H9 (cell line): ENCODE measurements around the gene TTLL1. TPM values are rescaled to one million over a fixed set of nuclear protein-coding genes. Genes with fewer than 3 reads are reported as not detected.

Source experiments
- DNase-seq: peaks from one replicate; pipeline ENCODE4 v3.0.0-alpha.2; 2017
- H2AFZ ChIP-seq: one replicate; pipeline ENCODE4 v1.6.1; 2013; ENCODE audit warnings: mild to moderate bottlenecking, low read length, control low read depth, moderate library complexity
- H2AK5ac ChIP-seq: 2 replicates; pipeline ENCODE4 v1.6.1; 2013; ENCODE audit warnings: low read length, control low read depth, mixed read lengths; ENCODE audit not compliant: insufficient read length
- H2BK120ac ChIP-seq: one replicate; pipeline ENCODE4 v1.6.1; 2013; ENCODE audit warnings: low read depth, mild to moderate bottlenecking, low read length, control low read depth, inconsistent platforms; ENCODE audit not compliant: poor library complexity, severe bottlenecking
- H2BK12ac ChIP-seq: 2 replicates; pipeline ENCODE4 v1.6.1; 2013; ENCODE audit warnings: low read length, control low read depth, mixed read lengths, low read depth; ENCODE audit not compliant: insufficient read length
- H2BK15ac ChIP-seq: 2 replicates; pipeline ENCODE4 v1.6.1; 2013; ENCODE audit warnings: low read depth, low read length, control low read depth
- H2BK20ac ChIP-seq: one replicate; pipeline ENCODE4 v1.6.1; 2013; ENCODE audit warnings: low read depth, mild to moderate bottlenecking, low read length, control low read depth, inconsistent platforms; ENCODE audit not compliant: poor library complexity, severe bottlenecking
- H2BK5ac ChIP-seq: 2 replicates; pipeline ENCODE4 v1.6.1; 2013; ENCODE audit warnings: low read length, control low read depth, mixed read lengths; ENCODE audit not compliant: insufficient read length
- H3K14ac ChIP-seq: 2 replicates; pipeline ENCODE4 v1.6.1; 2013; ENCODE audit warnings: low read length, control low read depth; ENCODE audit not compliant: insufficient read depth
- H3K18ac ChIP-seq: 2 replicates; pipeline ENCODE4 v1.6.1; 2013; ENCODE audit warnings: low read depth, mild to moderate bottlenecking, mixed read lengths, low read length, control low read depth; ENCODE audit not compliant: insufficient read length
- H3K23ac ChIP-seq: 2 replicates; pipeline ENCODE4 v1.6.1; 2013; ENCODE audit warnings: low read length, control low read depth, mixed read lengths, low read depth; ENCODE audit not compliant: insufficient read length
- H3K23me2 ChIP-seq: 2 replicates; pipeline ENCODE4 v1.6.1; 2013; ENCODE audit warnings: low read depth, mild to moderate bottlenecking, mixed read lengths, low read length, control low read depth; ENCODE audit not compliant: insufficient read length, poor library complexity, severe bottlenecking
- H3K27ac ChIP-seq: 2 replicates; pipeline ENCODE4 v1.5.1; 2013; ENCODE audit warnings: low read length, control low read depth, mixed read lengths, low read depth; ENCODE audit not compliant: insufficient read length
- H3K27me3 ChIP-seq: 2 replicates; pipeline ENCODE4 v1.6.1; 2013; ENCODE audit warnings: low read length, control low read depth, inconsistent platforms; ENCODE audit not compliant: insufficient read depth
- H3K4ac ChIP-seq: 2 replicates; pipeline ENCODE4 v1.6.1; 2013; ENCODE audit warnings: low read depth, mild to moderate bottlenecking, control low read depth, inconsistent platforms, low read length, moderate library complexity
- H3K4me1 ChIP-seq: 2 replicates; pipeline ENCODE4 v1.6.1; 2013; ENCODE audit warnings: low read length, control low read depth, inconsistent platforms; ENCODE audit not compliant: insufficient read depth
- H3K4me2 ChIP-seq: 2 replicates; pipeline ENCODE4 v1.6.1; 2013; ENCODE audit warnings: low read length, control low read depth, mixed read lengths; ENCODE audit not compliant: insufficient read length, insufficient read depth
- H3K56ac ChIP-seq: 2 replicates; pipeline ENCODE4 v1.6.1; 2013; ENCODE audit warnings: low read depth, mild to moderate bottlenecking, mixed read lengths, low read length, control low read depth; ENCODE audit not compliant: insufficient read length
- H3K79me1 ChIP-seq: 2 replicates; pipeline ENCODE4 v1.6.1; 2013; ENCODE audit warnings: low read depth, mild to moderate bottlenecking, moderate library complexity, low read length, control low read depth, inconsistent platforms; ENCODE audit not compliant: insufficient read depth, poor library complexity, severe bottlenecking
- H3K79me2 ChIP-seq: 2 replicates; pipeline ENCODE4 v1.6.1; 2013; ENCODE audit warnings: low read length, control low read depth, inconsistent platforms; ENCODE audit not compliant: insufficient read depth
- H3K9ac ChIP-seq: 2 replicates; pipeline ENCODE4 v1.6.1; 2013; ENCODE audit warnings: low read length, control low read depth, mixed read lengths; ENCODE audit not compliant: insufficient read length; ENCODE audit errors: extremely low read depth
- H3K9me3 ChIP-seq: one replicate; pipeline ENCODE4 v1.6.1; 2013; ENCODE audit warnings: low read depth, low read length, inconsistent platforms; ENCODE audit not compliant: control insufficient read depth
- H3T11ph ChIP-seq: one replicate; pipeline ENCODE4 v1.6.1; 2013; ENCODE audit warnings: mild to moderate bottlenecking, low read length, control low read depth, inconsistent platforms
- H4K20me1 ChIP-seq: one replicate; pipeline ENCODE4 v1.6.1; 2013; ENCODE audit not compliant: control insufficient read depth, insufficient read length, insufficient read depth
- H4K5ac ChIP-seq: 2 replicates; pipeline ENCODE4 v1.6.1; 2013; ENCODE audit warnings: low read depth, mild to moderate bottlenecking, mixed read lengths, low read length, control low read depth; ENCODE audit not compliant: insufficient read length
- H4K8ac ChIP-seq: replicated peaks from 2 replicates; pipeline ENCODE4 v1.6.1; 2013; ENCODE audit warnings: low read length, control low read depth, mixed read lengths, low read depth; ENCODE audit not compliant: insufficient read length
- H4K91ac ChIP-seq: 2 replicates; pipeline ENCODE4 v1.6.1; 2013; ENCODE audit warnings: low read depth, mild to moderate bottlenecking, moderate library complexity, mixed read lengths, low read length, control low read depth; ENCODE audit not compliant: insufficient read length
- H3K27ac Mint-ChIP-seq, 3 experiments: 2 replicates in 2 of 3; 3 replicates in 1 of 3; pipeline ENCODE4 v1.8.0; 2020 to 2021; ENCODE audit warnings: mixed read lengths in 3 of 3, mild to moderate bottlenecking in 1 of 3, moderate library complexity in 1 of 3
- H3K27me3 Mint-ChIP-seq: 2 replicates; pipeline ENCODE4 v1.8.0; 2021; ENCODE audit warnings: low read depth, mild to moderate bottlenecking, moderate library complexity, mixed read lengths
- H3K36me3 Mint-ChIP-seq, 3 experiments: 2 replicates in 2 of 3; 3 replicates in 1 of 3; pipeline ENCODE4 v1.8.0; 2020 to 2021; ENCODE audit warnings: low read depth in 3 of 3, mixed read lengths in 3 of 3; ENCODE audit not compliant: insufficient read depth in 1 of 3
- H3K4me1 Mint-ChIP-seq, 2 experiments: 2 replicates each; pipeline ENCODE4 v1.8.0; 2020; ENCODE audit warnings: mixed read lengths in 2 of 2
- H3K4me3 Mint-ChIP-seq, 2 experiments: 2 replicates in 1 of 2; 3 replicates in 1 of 2; pipeline ENCODE4 v1.8.0; 2020 to 2021; ENCODE audit warnings: mild to moderate bottlenecking in 2 of 2, mixed read lengths in 2 of 2, moderate library complexity in 1 of 2
- H3K9me3 Mint-ChIP-seq, 2 experiments: 2 replicates in 1 of 2; 3 replicates in 1 of 2; pipeline ENCODE4 v1.8.0; 2020; ENCODE audit warnings: mild to moderate bottlenecking in 2 of 2, mixed read lengths in 2 of 2, moderate library complexity in 1 of 2
- CTCF ChIP-seq: fragments of 200-600 bp; sonication (generic); conservative IDR thresholded peaks from 3 replicates; pipeline ENCODE4 v1.8.0; 2021; ENCODE audit warnings: antibody characterized with exemption, mild to moderate bottlenecking
- WGBS: extraction: QIAGEN DNeasy Blood & Tissue Kit; methylation state at CpG from one replicate; pipeline ENCODE4 v1.1.7; 2013; ENCODE audit warnings: missing lambda C conversion rate, low lambda C conversion rate, mixed read lengths; ENCODE audit not compliant: insufficient read length; ENCODE audit errors: extremely low coverage; 5-methylcytosine and 5-hydroxymethylcytosine counted together
- total RNA-seq: library from RNA; stranded (reverse); gene quantifications from 2 replicates; pipeline ENCODE4 v1.2.1, GENCODE V29; 2021

TTLL1 gene
- total RNA-seq, 1 experiment from 2014 or later, result 4.1 TPM

- H3K36me3 Mint-ChIP-seq, result peaks cover 0 to 5% (median 0%) of the 10 kb centered on the region in 3 experiments; a peak in 3 of 7 replicates
- H3K4me3 Mint-ChIP-seq, result no peak overlapping the region
- no peak overlapping the region for H2BK12ac ChIP-seq
- H3K14ac ChIP-seq, result no peak overlapping the region
- H2BK15ac ChIP-seq, result no peak overlapping the region
- H2AFZ ChIP-seq, result no peak overlapping the region
- H3K23me2 ChIP-seq, result peaks cover 5% of the 10 kb centered on the region
- no peak overlapping the region for H3K4me2 ChIP-seq
- H2BK5ac ChIP-seq, result no peak overlapping the region
- H3K79me2 ChIP-seq, result no peaks in the 10 kb centered on the region
- H4K20me1 ChIP-seq, result no peaks in the 10 kb centered on the region
- H4K8ac ChIP-seq, result no peak overlapping the region
- no peaks in the 10 kb centered on the region for H3K4me1 ChIP-seq
- no peaks in the 10 kb centered on the region for H3K79me1 ChIP-seq
- no peak overlapping the region for H3T11ph ChIP-seq
- DNase-seq, result no peak
- H3K27me3 ChIP-seq, result no peaks in the 10 kb centered on the region
- H3K4me1 Mint-ChIP-seq, result peaks cover 3 to 7% of the 10 kb centered on the region in 2 experiments; a peak in 2 of 4 replicates
- no peak for TF ChIP-seq CTCF
- no peaks in the 10 kb centered on the region for H3K27me3 Mint-ChIP-seq
- H3K9me3 ChIP-seq, result no peaks in the 10 kb centered on the region
- no peak overlapping the region for H3K4ac ChIP-seq
- no peak overlapping the region for H3K18ac ChIP-seq
- no peaks in the 10 kb centered on the region; a peak in 1 of 5 replicates for H3K9me3 Mint-ChIP-seq
- H4K5ac ChIP-seq, result no peak overlapping the region
- H2BK120ac ChIP-seq, result no peak overlapping the region
- H3K27ac Mint-ChIP-seq, result no peak overlapping the region
- H3K27ac ChIP-seq, result no peak overlapping the region
- H3K56ac ChIP-seq, result no peak overlapping the region
- H4K91ac ChIP-seq, result no peak overlapping the region
- H3K23ac ChIP-seq, result no peak overlapping the region
- no peak overlapping the region for H3K9ac ChIP-seq
- H2BK20ac ChIP-seq, result no peak overlapping the region
- WGBS, result no CpG with 5 or more reads among the region's 19 CpGs
- no peak overlapping the region for H2AK5ac ChIP-seq
Measured at GRCh38 chr22:43085658-43086606, 3.3 kb downstream of the TTLL1 start.
